RWPE2 (cell line): ENCODE results near the gene CENPA.

Experiments used
- ATAC-seq: fragments of 200-7000 bp; cut with Tn5 transposase; 3 replicates; pipeline ENCODE4 v1.9.1; 2021; ENCODE audit warnings: low read depth
- DNase-seq: peaks from one replicate; pipeline ENCODE4 v3.0.0-alpha.2; 2020; ENCODE audit warnings: low spot score
- H3K27ac ChIP-seq: fragments of 450-650 bp; 2 replicates; pipeline ENCODE4 v1.5.1; 2017; ENCODE audit warnings: mild to moderate bottlenecking; ENCODE audit not compliant: poor library complexity, severe bottlenecking
- H3K27me3 ChIP-seq: fragments of 250-450 bp; sonication (Bioruptor Pico); 2 replicates; pipeline ENCODE4 v1.5.1; 2021; ENCODE audit warnings: mild to moderate bottlenecking, moderate library complexity; ENCODE audit not compliant: insufficient read depth, poor library complexity, severe bottlenecking
- H3K36me3 ChIP-seq: fragments of 250-450 bp; sonication (Bioruptor Pico); 2 replicates; pipeline ENCODE4 v1.5.1; 2020; ENCODE audit warnings: low read depth, mild to moderate bottlenecking, moderate library complexity
- H3K4me1 ChIP-seq: fragments of 250-450 bp; sonication (Bioruptor Pico); 2 replicates; pipeline ENCODE4 v1.5.1; 2021; ENCODE audit warnings: mild to moderate bottlenecking, moderate library complexity; ENCODE audit not compliant: insufficient read depth, poor library complexity, severe bottlenecking
- H3K4me3 ChIP-seq: fragments of 250-450 bp; sonication (Bioruptor Pico); 2 replicates; pipeline ENCODE4 v1.5.1; 2021; ENCODE audit warnings: mild to moderate bottlenecking, moderate library complexity; ENCODE audit not compliant: severe bottlenecking
- H3K9me3 ChIP-seq: fragments of 250-450 bp; sonication (Bioruptor Pico); 2 replicates; pipeline ENCODE4 v1.5.1; 2021; ENCODE audit warnings: mild to moderate bottlenecking, moderate library complexity; ENCODE audit not compliant: severe bottlenecking
- CTCF ChIP-seq: fragments of 450-650 bp; IDR thresholded peaks from one replicate; pipeline ENCODE4 v1.5.1; 2017; ENCODE audit warnings: mild to moderate bottlenecking, moderate library complexity; ENCODE audit not compliant: poor library complexity, severe bottlenecking

The CENPA gene

GRCh38 chr2:26769089-26769761 is 16.6 kb upstream of the CENPA start:
- peak overlapping the region; percentile 57 for H3K27ac ChIP-seq

GRCh38 chr2:26770986-26771586 is 14.8 kb upstream of the CENPA start:
- Histone ChIP-seq H3K36me3 (peaks cover 50% of the 10 kb centered on the region), H3K4me1 (peaks cover 42% of the 10 kb centered on the region)

More at GRCh38 chr2:26769089-26769761, 16.6 kb upstream of the CENPA start:
- no peak for TF ChIP-seq CTCF
- peaks cover 38% of the 10 kb centered on the region for H3K36me3 ChIP-seq
- H3K4me3 ChIP-seq, result no peak overlapping the region
- no peak for DNase-seq
- no peaks in the 10 kb centered on the region for H3K9me3 ChIP-seq
- peaks cover 49% of the 10 kb centered on the region for H3K4me1 ChIP-seq
- H3K27me3 ChIP-seq, result no peaks in the 10 kb centered on the region
- peak; percentile 75 for ATAC-seq

GRCh38 chr2:26772064-26773001 is 13.5 kb upstream of the CENPA start:
- peak overlapping the region; percentile 57 for H3K27ac ChIP-seq
- ATAC-seq (0 out of 3 replicates have a peak, but pooled peaks have one; percentile 6), DNase-seq (no peak)
- H3K4me1 ChIP-seq, result peaks cover 41% of the 10 kb centered on the region
- no peaks in the 10 kb centered on the region for H3K27me3 ChIP-seq
- H3K9me3 ChIP-seq, result no peaks in the 10 kb centered on the region
- H3K4me3 ChIP-seq, result no peak overlapping the region
- peaks cover 57% of the 10 kb centered on the region for H3K36me3 ChIP-seq
- no peak for TF ChIP-seq CTCF

More at GRCh38 chr2:26770986-26771586, 14.8 kb upstream of the CENPA start:
- Histone ChIP-seq H3K9me3 (no peaks in the 10 kb centered on the region), H3K4me3 (no peak overlapping the region), H3K27me3 (no peaks in the 10 kb centered on the region), H3K27ac (peak overlapping the region; percentile 57)
- peak; percentile 74 for ATAC-seq
- TF ChIP-seq CTCF, result peak; percentile 53
- DNase-seq, result peak; percentile 88

GRCh38 chr2:26776195-26776800 is 9.6 kb upstream of the CENPA start:
- H3K4me1 ChIP-seq, result peaks cover 15% of the 10 kb centered on the region
- TF ChIP-seq CTCF, result no peak
- DNase-seq (no peak), ATAC-seq (no peak)
- no peaks in the 10 kb centered on the region for H3K9me3 ChIP-seq
- no peak overlapping the region for H3K4me3 ChIP-seq
- no peak overlapping the region for H3K27ac ChIP-seq
- no peaks in the 10 kb centered on the region for H3K27me3 ChIP-seq
- peaks cover 68% of the 10 kb centered on the region for H3K36me3 ChIP-seq
